Neural cell (in vitro differentiated cells): ENCODE data around the gene COL4A1.

Source experiments
- EP300 ChIP-seq: fragments of 450-650 bp; conservative IDR thresholded peaks from 2 replicates; pipeline ENCODE4 v1.6.1; 2014; ENCODE audit warnings: antibody characterized with exemption, mild to moderate bottlenecking, moderate library complexity; ENCODE audit not compliant: poor library complexity, severe bottlenecking
- EZH2 ChIP-seq: fragments of 200-600, 300-800 bp; shearing (Covaris generic), sonication (generic); IDR thresholded peaks from 2 replicates; pipeline ENCODE4 v1.6.1; 2014; ENCODE audit warnings: antibody characterized with exemption, low read length, borderline replicate concordance, mild to moderate bottlenecking; ENCODE audit not compliant: insufficient read depth, poor library complexity, severe bottlenecking
- MXI1 ChIP-seq: fragments of 450-650 bp; conservative IDR thresholded peaks from 2 replicates; pipeline ENCODE4 v1.6.1; 2014; ENCODE audit warnings: antibody characterized with exemption, mild to moderate bottlenecking; ENCODE audit not compliant: poor library complexity, severe bottlenecking
- POLR2AphosphoS5 ChIP-seq: IDR thresholded peaks from 2 replicates; pipeline ENCODE4 v1.6.1; 2012
- SMC3 ChIP-seq: fragments of 450-650 bp; conservative IDR thresholded peaks from 2 replicates; pipeline ENCODE4 v1.6.1; 2014; ENCODE audit warnings: antibody characterized with exemption, mild to moderate bottlenecking, moderate library complexity; ENCODE audit not compliant: poor library complexity
- TF ChIP-seq, protein P1 (sequence below): IDR thresholded peaks from 2 replicates; pipeline ENCODE4 v1.6.1; 2012; ENCODE audit warnings: borderline replicate concordance
- TF ChIP-seq, protein P2 (sequence below): fragments of 450-650 bp; IDR thresholded peaks from 2 replicates; pipeline ENCODE4 v1.5.1; 2014; ENCODE audit warnings: antibody characterized with exemption, mild to moderate bottlenecking, moderate library complexity; ENCODE audit not compliant: poor library complexity, severe bottlenecking

GRCh38 chr13:110291286-110291685 lies 15.7 kb downstream of the COL4A1 start:
- TF ChIP-seq, protein P1, sequence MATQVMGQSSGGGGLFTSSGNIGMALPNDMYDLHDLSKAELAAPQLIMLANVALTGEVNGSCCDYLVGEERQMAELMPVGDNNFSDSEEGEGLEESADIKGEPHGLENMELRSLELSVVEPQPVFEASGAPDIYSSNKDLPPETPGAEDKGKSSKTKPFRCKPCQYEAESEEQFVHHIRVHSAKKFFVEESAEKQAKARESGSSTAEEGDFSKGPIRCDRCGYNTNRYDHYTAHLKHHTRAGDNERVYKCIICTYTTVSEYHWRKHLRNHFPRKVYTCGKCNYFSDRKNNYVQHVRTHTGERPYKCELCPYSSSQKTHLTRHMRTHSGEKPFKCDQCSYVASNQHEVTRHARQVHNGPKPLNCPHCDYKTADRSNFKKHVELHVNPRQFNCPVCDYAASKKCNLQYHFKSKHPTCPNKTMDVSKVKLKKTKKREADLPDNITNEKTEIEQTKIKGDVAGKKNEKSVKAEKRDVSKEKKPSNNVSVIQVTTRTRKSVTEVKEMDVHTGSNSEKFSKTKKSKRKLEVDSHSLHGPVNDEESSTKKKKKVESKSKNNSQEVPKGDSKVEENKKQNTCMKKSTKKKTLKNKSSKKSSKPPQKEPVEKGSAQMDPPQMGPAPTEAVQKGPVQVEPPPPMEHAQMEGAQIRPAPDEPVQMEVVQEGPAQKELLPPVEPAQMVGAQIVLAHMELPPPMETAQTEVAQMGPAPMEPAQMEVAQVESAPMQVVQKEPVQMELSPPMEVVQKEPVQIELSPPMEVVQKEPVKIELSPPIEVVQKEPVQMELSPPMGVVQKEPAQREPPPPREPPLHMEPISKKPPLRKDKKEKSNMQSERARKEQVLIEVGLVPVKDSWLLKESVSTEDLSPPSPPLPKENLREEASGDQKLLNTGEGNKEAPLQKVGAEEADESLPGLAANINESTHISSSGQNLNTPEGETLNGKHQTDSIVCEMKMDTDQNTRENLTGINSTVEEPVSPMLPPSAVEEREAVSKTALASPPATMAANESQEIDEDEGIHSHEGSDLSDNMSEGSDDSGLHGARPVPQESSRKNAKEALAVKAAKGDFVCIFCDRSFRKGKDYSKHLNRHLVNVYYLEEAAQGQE, result no peak
- no peak for TF ChIP-seq POLR2AphosphoS5
- TF ChIP-seq, protein P2, sequence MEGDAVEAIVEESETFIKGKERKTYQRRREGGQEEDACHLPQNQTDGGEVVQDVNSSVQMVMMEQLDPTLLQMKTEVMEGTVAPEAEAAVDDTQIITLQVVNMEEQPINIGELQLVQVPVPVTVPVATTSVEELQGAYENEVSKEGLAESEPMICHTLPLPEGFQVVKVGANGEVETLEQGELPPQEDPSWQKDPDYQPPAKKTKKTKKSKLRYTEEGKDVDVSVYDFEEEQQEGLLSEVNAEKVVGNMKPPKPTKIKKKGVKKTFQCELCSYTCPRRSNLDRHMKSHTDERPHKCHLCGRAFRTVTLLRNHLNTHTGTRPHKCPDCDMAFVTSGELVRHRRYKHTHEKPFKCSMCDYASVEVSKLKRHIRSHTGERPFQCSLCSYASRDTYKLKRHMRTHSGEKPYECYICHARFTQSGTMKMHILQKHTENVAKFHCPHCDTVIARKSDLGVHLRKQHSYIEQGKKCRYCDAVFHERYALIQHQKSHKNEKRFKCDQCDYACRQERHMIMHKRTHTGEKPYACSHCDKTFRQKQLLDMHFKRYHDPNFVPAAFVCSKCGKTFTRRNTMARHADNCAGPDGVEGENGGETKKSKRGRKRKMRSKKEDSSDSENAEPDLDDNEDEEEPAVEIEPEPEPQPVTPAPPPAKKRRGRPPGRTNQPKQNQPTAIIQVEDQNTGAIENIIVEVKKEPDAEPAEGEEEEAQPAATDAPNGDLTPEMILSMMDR, result no peak
- no peak for TF ChIP-seq MXI1
- TF ChIP-seq EP300, result no peak
- no peak for TF ChIP-seq EZH2
- no peak for TF ChIP-seq SMC3
